NCI-H510A treated with DMSO at 0.1 percent for 48 hours (cell line): Measurements from ENCODE around the gene ADCY2.

Source experiments
- DNase-seq: peaks from one replicate; lab custom pipeline; 2025; lab: John Stamatoyannopoulos, UW

ADCY2 gene

DNA sequence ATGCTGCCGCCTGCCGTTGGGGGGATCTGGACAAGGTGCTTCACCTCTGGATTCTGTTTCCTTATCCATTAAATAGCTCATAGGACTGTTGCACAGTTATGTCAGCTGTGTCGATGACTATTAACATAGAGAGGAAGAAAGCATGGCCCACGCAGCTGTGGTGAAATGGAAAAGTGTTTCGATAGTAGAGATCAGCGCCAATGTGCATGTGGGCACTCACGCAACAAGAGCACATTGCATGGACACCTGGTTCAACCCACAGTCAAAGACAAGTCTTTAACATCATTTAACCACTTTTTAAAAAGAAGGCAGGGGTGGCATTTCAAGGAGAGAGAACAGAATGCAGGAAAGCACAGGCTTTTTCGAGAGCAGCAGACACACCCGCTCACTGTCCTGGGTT lies 107.6 kb downstream of the ADCY2 start:
- no peak for DNase-seq

- DNase-seq = no peak
Measured at GRCh38 chr5:7515284-7515914, 119.5 kb downstream of the ADCY2 start.

DNA sequence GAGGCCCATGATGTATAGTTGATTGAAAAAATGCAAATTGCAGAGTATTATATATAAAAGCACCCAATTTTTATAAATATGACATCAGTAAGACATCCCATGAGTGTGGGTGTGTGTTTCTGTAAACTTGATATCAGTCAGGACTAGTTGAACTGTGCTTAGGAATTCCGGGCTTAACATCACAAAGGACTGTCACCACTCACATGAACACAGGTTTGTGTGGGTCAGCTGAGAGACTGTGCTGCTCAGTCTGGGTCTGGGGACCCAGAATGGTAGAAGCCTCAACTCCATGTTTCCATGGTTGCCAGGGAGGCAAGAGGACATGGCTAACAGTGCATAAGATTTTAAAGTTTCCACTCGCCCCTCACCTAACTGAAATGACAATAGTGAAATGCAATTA lies 120.3 kb downstream of the ADCY2 start:
- no peak for DNase-seq

DNA sequence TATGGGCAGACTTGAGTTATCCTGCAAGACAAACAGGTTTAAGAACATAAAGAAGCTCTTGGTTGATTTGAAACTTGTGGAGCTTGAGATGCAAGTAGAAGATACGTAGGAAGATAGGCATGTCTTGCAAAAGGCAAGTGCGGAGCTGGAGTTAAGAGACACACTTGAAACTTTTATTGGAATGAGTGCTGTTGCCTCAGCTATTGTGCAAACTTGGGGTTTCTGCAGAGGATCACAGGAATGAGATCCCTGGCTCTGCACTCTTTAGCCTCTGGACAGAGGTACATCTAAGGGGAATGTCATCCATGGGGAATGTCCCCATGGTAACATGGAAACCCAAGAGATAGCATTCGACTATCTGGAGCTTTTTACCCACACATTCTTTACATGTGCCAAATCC lies 121.1 kb downstream of the ADCY2 start:
- no peak for DNase-seq

- peak; percentile 86 for DNase-seq
Measured at GRCh38 chr5:7518947-7519560, 123.1 kb downstream of the ADCY2 start.

- no peak for DNase-seq
Measured at GRCh38 chr5:7519564-7519963, 123.6 kb downstream of the ADCY2 start.

GRCh38 chr5:7529880-7530279 lies 133.9 kb downstream of the ADCY2 start:
- DNase-seq = no peak

DNA sequence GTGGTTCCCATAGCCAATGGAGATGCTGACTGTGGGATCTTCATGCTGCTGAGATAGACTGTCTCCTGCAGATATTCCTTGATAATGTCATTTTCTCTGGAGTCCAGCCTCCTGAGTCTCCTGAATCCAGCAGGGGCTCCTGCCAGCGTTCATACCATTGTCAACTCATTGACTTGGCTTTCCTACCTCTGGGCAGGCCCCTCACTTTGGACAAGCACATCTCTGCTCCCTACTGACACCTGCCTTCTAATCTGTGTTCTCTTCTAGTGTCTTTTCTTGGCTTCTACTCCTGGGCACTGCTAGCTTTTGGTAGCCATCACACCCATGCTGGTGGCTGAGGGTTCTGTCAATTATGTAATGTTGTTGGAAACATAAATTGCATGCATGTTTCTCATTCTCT lies 138.0 kb downstream of the ADCY2 start:
- peak; percentile 51 for DNase-seq

- no peak for DNase-seq
Measured at GRCh38 chr5:7534505-7534904, 138.6 kb downstream of the ADCY2 start.

DNA sequence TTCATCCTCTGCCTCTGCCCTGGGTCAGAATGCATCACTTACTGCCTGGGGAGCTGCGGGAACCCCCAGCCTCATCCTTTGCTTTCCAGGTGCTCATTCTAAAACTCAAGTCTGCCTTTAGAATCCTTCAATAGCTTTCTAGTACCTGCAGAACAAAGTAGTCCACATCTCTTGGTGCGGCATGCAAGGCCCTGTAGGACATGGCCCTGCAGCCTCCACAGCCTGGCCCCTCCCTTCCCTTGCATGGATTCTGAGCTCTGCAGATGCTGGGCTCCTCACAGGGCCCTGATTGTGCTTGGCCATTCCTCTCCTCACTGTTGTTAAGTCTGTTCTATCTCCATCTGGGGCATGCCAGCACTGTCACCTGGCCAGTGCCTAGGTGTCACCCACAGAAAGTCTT lies 141.6 kb downstream of the ADCY2 start:
- DNase-seq = no peak

GRCh38 chr5:7539571-7539970 lies 143.6 kb downstream of the ADCY2 start:
- DNase-seq = no peak

- DNase-seq = peak; percentile 90
Measured at GRCh38 chr5:7540736-7541485, 145.0 kb downstream of the ADCY2 start.

- DNase-seq = no peak
Measured at GRCh38 chr5:7541898-7542297, 146.0 kb downstream of the ADCY2 start.

DNA sequence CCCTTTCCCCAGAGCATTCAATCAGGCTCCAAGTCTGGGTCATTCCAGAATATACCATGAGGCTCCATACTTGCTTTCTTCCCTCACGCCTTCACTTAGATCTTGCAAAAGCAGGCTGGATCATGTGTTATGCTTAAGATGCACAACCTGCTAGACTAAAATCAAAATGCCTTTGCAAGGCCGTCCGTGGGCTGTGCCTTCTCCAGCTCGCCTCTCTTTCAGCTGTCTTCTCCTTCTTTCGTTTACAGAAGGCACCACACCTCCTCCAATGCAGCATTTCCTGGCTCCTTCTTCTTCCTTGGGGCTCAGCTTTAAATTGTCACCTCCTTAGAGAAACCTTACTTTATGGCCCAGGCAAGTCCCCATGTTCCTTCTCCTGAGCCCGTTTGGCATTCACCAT lies 150.6 kb downstream of the ADCY2 start:
- DNase-seq = no peak

GRCh38 chr5:7548596-7548995 lies 152.7 kb downstream of the ADCY2 start:
- no peak for DNase-seq

DNA sequence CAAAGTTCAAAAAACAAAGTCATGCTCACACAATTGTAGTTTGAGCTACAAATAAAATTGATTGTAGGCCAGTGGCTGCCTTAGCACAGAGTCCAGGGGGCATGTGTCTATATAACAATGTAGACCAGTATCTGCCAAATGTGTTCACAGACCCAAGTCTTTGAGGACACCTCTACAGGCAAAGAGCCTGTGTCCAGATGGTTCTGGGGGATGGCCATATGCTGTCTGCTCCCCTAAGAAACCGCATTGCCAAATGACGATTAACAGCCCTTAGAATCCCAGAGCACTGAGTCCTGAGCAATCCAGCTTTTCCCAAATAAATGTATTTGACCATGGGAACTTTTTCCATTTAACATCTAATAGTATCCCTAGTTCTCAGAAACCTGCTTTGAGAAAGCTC lies 169.6 kb downstream of the ADCY2 start:
- no peak for DNase-seq

- DNase-seq = no peak
Measured at GRCh38 chr5:7576023-7576715, 180.2 kb downstream of the ADCY2 start.

GRCh38 chr5:7577381-7577780 lies 181.4 kb downstream of the ADCY2 start:
- no peak for DNase-seq

DNA sequence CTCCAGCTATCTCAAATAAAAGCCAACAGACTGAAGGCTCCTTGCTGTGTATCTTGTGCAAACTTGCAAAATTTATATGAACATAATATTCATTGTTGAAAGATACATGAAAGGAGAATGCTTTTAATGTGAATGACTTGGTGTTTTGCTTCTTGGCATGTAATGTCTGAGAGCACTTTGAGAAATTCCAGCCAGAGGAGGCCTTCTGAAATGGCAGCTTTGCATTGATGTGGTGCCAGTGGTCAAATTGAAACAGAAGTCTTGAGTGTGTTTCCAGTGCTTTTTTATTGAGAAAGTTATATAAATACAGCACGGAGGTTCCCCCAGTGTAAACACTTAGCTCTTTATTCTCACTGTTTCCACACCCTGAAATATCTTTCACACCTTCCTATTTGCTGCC lies 182.1 kb downstream of the ADCY2 start:
- no peak for DNase-seq

DNA sequence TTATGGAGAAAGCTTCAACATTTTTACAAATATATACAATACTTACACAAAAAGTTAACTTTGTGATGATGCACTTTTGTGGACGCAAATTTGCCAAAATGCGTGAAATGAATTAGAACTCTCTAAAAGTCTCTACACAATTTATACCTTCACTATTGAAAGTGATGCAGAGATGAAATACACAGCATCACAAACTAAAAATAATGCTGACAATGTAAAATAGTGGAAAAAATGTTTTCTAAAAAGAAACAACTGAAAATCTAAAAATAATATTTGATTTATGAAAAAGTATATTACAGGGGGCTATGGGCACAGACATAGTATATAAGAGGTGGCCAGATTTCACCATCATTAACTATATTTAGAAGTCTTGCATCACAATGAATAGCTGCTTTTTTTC lies 188.8 kb downstream of the ADCY2 start:
- no peak for DNase-seq

DNA sequence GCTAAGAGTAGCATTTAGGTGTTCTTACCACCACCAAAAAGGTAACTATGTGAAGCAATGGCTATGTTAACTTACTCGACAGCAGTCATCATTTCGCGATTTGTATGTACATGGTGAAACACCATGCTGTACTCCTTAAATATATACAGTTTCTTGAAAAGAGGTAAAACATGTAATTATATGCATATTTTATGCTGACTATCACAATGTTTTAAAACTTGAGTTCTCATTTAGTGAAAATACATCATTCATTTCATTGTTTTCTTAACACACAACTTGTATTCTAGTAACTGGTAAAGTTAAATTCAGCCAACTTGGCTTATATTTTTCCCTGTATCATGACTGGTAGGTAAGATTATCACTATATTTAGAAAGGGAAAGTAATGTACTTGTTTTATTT lies 189.9 kb downstream of the ADCY2 start:
- no peak for DNase-seq

DNA sequence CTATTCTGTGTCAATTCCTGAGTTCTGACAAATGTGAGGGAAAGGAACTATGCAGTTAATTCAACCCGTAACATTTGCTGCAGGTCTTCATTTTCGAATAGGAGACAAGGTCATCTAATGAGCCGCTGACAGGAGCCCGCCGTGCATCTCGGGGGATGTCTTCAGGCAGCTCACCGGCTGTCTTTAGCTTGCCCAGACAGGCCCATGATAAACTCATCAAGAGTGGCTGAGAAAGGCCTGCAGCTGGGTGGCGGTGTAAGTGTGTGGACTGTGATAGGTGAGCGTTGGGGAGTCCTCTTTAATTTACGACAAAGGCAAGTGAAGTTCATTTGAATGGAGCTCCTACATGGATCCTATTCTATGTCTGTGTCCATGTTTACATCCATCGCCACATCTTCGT lies 190.5 kb downstream of the ADCY2 start:
- peak; percentile 66 for DNase-seq

DNA sequence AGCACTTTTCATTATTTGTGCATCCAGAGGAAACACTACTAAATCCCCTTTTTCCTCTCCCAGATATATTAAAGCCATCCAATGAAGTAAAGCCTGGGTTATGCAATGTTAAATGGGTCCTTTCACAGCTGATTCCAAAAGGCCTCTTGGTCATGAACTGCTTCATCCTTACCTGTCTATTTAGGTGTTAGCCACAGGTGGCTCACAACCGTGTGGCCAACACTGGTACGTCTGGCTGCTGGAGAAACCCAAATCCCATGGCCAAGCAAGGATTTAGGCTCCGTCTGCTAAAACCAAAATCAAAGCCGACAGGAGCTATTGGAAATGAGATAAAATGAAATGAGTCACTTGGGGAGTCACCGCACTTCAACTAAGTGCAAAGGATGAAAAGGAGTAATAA lies 193.9 kb downstream of the ADCY2 start:
- DNase-seq = no peak
